Mesothelial cell of epicardium (in vitro differentiated cells): ENCODE data around the gene RBBP5. TPM values are rescaled to one million over a fixed set of nuclear protein-coding genes. Genes with fewer than 3 reads are reported as not detected.
A peak's percentile ranks its signal among the peaks of the same experiment; 100 is the strongest.
"Not testable (repeated sequence)": the region's sequence is repeated elsewhere in the genome, so short reads cannot be mapped to it uniquely, and the experiment has no call there.

Source experiments
- DNase-seq, 2 experiments: peaks; one replicate each; pipeline ENCODE4 v3.0.0; 2021; ENCODE audit warnings: low spot score in 2 of 2; ENCODE audit not compliant: unreplicated experiment in 2 of 2
- H3K27ac Mint-ChIP-seq: 2 replicates; pipeline ENCODE4 v1.8.0; 2021; ENCODE audit warnings: mixed read lengths
- H3K27me3 Mint-ChIP-seq: 2 replicates; pipeline ENCODE4 v1.8.0; 2021; ENCODE audit warnings: low read depth, mixed read lengths
- H3K36me3 Mint-ChIP-seq: 2 replicates; pipeline ENCODE4 v1.8.0; 2021; ENCODE audit warnings: mixed read lengths
- H3K4me1 Mint-ChIP-seq: 2 replicates; pipeline ENCODE4 v1.8.0; 2021; ENCODE audit warnings: mixed read lengths
- H3K4me3 Mint-ChIP-seq: 2 replicates; pipeline ENCODE4 v1.8.0; 2021; ENCODE audit warnings: mild to moderate bottlenecking, moderate library complexity, mixed read lengths
- H3K9me3 Mint-ChIP-seq: 2 replicates; pipeline ENCODE4 v1.8.0; 2021; ENCODE audit warnings: mixed read lengths
- CTCF ChIP-seq: fragments of 200-600 bp; sonication (generic); IDR thresholded peaks from one replicate; pipeline ENCODE4 v1.5.0; 2021; ENCODE audit warnings: antibody characterized with exemption; ENCODE audit not compliant: unreplicated experiment
- total RNA-seq: library from RNA; stranded (reverse); gene quantifications from 3 replicates; pipeline ENCODE4 v1.2.1, GENCODE V29; 2021

Gene RBBP5
- total RNA-seq, 1 donor from 2014 or later, result 15.7 TPM

GRCh38 chr1:205162301-205162700 lies 40.5 kb upstream of the RBBP5 start:
- Mint-ChIP-seq H3K27me3 (no peaks in the 10 kb centered on the region), H3K27ac (peak overlapping the region; percentile 5), H3K36me3 (peaks cover 63% of the 10 kb centered on the region), H3K4me1 (no peaks in the 10 kb centered on the region), H3K9me3 (peaks cover under 1% of the 10 kb centered on the region), H3K4me3 (no peak overlapping the region)
- DNase-seq, result no peak
- TF ChIP-seq CTCF, result no peak

GRCh38 chr1:205161076-205161475 lies 39.3 kb upstream of the RBBP5 start:
- peaks cover 12% of the 10 kb centered on the region for H3K9me3 Mint-ChIP-seq
- H3K27me3 Mint-ChIP-seq, result no peaks in the 10 kb centered on the region
- no peak overlapping the region for H3K27ac Mint-ChIP-seq
- DNase-seq, result no peak
- peaks cover 75% of the 10 kb centered on the region for H3K36me3 Mint-ChIP-seq
- H3K4me1 Mint-ChIP-seq, result no peaks in the 10 kb centered on the region
- TF ChIP-seq CTCF, result no peak
- no peak overlapping the region for H3K4me3 Mint-ChIP-seq

- peaks cover 79% of the 10 kb centered on the region for H3K36me3 Mint-ChIP-seq
- DNase-seq, result no peak
- H3K4me1 Mint-ChIP-seq, result no peaks in the 10 kb centered on the region
- no peak for TF ChIP-seq CTCF
- H3K9me3 Mint-ChIP-seq, result peaks cover 19% of the 10 kb centered on the region
- H3K27me3 Mint-ChIP-seq, result no peaks in the 10 kb centered on the region
- no peak overlapping the region for H3K4me3 Mint-ChIP-seq
- no peak overlapping the region for H3K27ac Mint-ChIP-seq
Measured at GRCh38 chr1:205158048-205158616, 36.4 kb upstream of the RBBP5 start.

- not testable (repeated sequence) for DNase-seq, H3K27me3 Mint-ChIP-seq, H3K4me3 Mint-ChIP-seq, H3K27ac Mint-ChIP-seq, H3K4me1 Mint-ChIP-seq
- Mint-ChIP-seq H3K9me3 (peaks cover 19% of the 10 kb centered on the region), H3K36me3 (peaks cover 70% of the 10 kb centered on the region)
Measured at GRCh38 chr1:205155665-205156377, 34.0 kb upstream of the RBBP5 start.

GRCh38 chr1:205152505-205152904 lies 30.7 kb upstream of the RBBP5 start:
- peaks cover 19% of the 10 kb centered on the region for H3K9me3 Mint-ChIP-seq
- H3K27ac Mint-ChIP-seq, result no peak overlapping the region
- peaks cover 67% of the 10 kb centered on the region for H3K36me3 Mint-ChIP-seq
- no peaks in the 10 kb centered on the region for H3K27me3 Mint-ChIP-seq
- no peak for TF ChIP-seq CTCF
- no peaks in the 10 kb centered on the region for H3K4me1 Mint-ChIP-seq
- H3K4me3 Mint-ChIP-seq, result no peak overlapping the region
- no peak for DNase-seq

GRCh38 chr1:205150651-205151428 lies 29.1 kb upstream of the RBBP5 start:
- Mint-ChIP-seq H3K27me3 (no peaks in the 10 kb centered on the region), H3K4me3 (no peak overlapping the region), H3K27ac (no peak overlapping the region), H3K9me3 (peaks cover 4% of the 10 kb centered on the region), H3K36me3 (peaks cover 59% of the 10 kb centered on the region), H3K4me1 (peaks cover 4% of the 10 kb centered on the region)
- TF ChIP-seq CTCF, result no peak
- no peak for DNase-seq
